Lower lobe of right lung (tissue), 2 donors: ENCODE measurements around the gene ABLIM1. TPM values are rescaled to one million over a fixed set of nuclear protein-coding genes. Genes with fewer than 3 reads are reported as not detected.

Experiments
- ATAC-seq, 2 donors: fragments of 200-7000 bp; cut with Tn5 transposase; one replicate each; pipeline ENCODE4 v1.9.1; 2020 to 2022; ENCODE audit warnings: mild to moderate bottlenecking in 2 of 2, moderate library complexity in 2 of 2
- DNase-seq: peaks from one replicate; pipeline ENCODE4 v3.0.0-alpha.2; 2020
- H3K27ac ChIP-seq: fragments of 200-600 bp; one replicate; pipeline ENCODE4 v1.8.0; 2022
- H3K27me3 ChIP-seq: fragments of 200-600 bp; one replicate; pipeline ENCODE4 v1.8.0; 2022; ENCODE audit warnings: low read depth
- H3K36me3 ChIP-seq: fragments of 200-600 bp; one replicate; pipeline ENCODE4 v1.8.0; 2022; ENCODE audit warnings: mild to moderate bottlenecking
- H3K4me1 ChIP-seq: fragments of 200-600 bp; one replicate; pipeline ENCODE4 v1.8.0; 2022
- H3K4me3 ChIP-seq: fragments of 200-600 bp; one replicate; pipeline ENCODE4 v1.8.0; 2022; ENCODE audit warnings: mild to moderate bottlenecking
- H3K9me3 ChIP-seq: fragments of 200-600 bp; one replicate; pipeline ENCODE4 v1.8.0; 2022
- intact Hi-C: fragments of 100-400 bp; cut with DNase I; formaldehyde crosslinking; loops from one replicate; pipeline ENCODE4 v1.11.0; 2022
- total RNA-seq: library from RNA; stranded (reverse); fragmentation: NEBNext Ultra II Directional; extraction: Animal tissue kit (Norgen Biotek cat#: 25700); gene quantifications from one replicate; pipeline ENCODE4 v1.2.1, GENCODE V29; 2021
- TF ChIP-seq, protein P1 (sequence below): fragments of 200-600 bp; IDR thresholded peaks from one replicate; pipeline ENCODE4 v1.8.0; 2022; ENCODE audit warnings: antibody characterized with exemption, mild to moderate bottlenecking
- donor health status: DM: no; HTN: yes; CAD: no; lungs with severe emphysema.

ABLIM1 gene
- total RNA-seq, 1 donor from 2014 or later: 106 TPM

DNA sequence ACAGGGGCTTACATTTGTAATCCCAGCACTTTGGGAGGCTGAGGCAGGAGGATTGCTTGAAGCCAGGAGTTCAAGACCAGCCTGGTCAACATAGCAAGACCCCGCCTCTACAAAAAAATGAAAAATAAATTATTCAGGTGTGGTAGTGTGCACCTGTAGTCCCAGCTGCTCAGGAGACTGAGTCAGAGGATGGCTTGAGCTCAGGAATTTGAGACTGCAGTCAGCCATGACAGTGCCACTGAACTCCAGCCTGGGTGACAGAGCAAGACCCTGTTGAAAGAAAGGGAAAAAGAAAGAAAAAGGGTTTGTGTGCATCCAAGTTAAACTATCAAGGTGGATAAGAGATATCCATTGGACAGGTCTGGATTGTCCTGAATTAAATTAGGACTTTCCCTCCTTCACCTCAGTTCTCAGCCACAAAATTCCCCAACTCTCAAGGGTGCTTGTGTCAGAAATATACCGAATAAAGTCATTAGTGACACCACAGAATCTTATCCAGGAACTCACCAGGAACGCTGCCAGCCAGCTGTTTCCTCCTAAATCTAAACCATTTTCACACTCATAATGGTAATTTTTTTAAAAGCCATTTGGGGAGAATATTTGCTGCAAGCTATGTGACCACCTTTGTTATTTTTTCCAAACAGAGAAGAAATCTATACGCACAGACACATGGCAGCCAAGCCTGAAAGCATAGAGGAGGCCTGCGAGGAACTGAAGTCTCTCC is 265.8 kb downstream of the ABLIM1 start:
- TF ChIP-seq, protein P1, sequence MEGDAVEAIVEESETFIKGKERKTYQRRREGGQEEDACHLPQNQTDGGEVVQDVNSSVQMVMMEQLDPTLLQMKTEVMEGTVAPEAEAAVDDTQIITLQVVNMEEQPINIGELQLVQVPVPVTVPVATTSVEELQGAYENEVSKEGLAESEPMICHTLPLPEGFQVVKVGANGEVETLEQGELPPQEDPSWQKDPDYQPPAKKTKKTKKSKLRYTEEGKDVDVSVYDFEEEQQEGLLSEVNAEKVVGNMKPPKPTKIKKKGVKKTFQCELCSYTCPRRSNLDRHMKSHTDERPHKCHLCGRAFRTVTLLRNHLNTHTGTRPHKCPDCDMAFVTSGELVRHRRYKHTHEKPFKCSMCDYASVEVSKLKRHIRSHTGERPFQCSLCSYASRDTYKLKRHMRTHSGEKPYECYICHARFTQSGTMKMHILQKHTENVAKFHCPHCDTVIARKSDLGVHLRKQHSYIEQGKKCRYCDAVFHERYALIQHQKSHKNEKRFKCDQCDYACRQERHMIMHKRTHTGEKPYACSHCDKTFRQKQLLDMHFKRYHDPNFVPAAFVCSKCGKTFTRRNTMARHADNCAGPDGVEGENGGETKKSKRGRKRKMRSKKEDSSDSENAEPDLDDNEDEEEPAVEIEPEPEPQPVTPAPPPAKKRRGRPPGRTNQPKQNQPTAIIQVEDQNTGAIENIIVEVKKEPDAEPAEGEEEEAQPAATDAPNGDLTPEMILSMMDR: no peak
- no peaks in the 10 kb centered on the region for H3K36me3 ChIP-seq
- H3K27ac ChIP-seq: no peak overlapping the region
- peaks cover 5% of the 10 kb centered on the region for H3K4me1 ChIP-seq
- H3K9me3 ChIP-seq: no peaks in the 10 kb centered on the region
- ATAC-seq (no peak), DNase-seq (no peak)
- no peak overlapping the region for H3K4me3 ChIP-seq
- intact Hi-C loops: no loop called here
- peaks cover 6% of the 10 kb centered on the region for H3K27me3 ChIP-seq

DNA sequence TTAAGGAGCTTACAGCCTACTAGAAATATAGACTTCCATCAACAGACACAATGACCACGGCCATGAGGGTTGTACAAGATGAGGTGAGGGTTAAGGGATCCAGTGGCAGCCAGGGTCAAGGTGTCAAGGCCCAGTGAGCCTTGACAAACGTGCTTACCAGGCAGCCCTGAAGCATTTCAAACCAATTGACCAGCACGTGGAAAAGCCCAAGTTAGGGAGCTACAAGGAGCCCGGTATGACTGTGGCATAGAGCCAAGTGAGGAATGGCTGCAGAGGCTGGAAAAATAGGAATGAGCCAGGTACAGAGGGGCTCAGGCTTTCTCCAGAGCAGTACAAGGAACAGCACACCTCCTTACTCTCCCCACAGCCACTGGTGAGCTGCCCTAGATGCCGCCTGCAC is 266.5 kb downstream of the ABLIM1 start:
- peaks cover 5% of the 10 kb centered on the region for H3K4me1 ChIP-seq
- DNase-seq (no peak), ATAC-seq (no peak)
- no peaks in the 10 kb centered on the region for H3K36me3 ChIP-seq
- no peaks in the 10 kb centered on the region for H3K9me3 ChIP-seq
- TF ChIP-seq, protein P1: no peak
- no peak overlapping the region for H3K4me3 ChIP-seq
- H3K27ac ChIP-seq: no peak overlapping the region
- intact Hi-C loops: no loop called here
- peaks cover 6% of the 10 kb centered on the region for H3K27me3 ChIP-seq

DNA sequence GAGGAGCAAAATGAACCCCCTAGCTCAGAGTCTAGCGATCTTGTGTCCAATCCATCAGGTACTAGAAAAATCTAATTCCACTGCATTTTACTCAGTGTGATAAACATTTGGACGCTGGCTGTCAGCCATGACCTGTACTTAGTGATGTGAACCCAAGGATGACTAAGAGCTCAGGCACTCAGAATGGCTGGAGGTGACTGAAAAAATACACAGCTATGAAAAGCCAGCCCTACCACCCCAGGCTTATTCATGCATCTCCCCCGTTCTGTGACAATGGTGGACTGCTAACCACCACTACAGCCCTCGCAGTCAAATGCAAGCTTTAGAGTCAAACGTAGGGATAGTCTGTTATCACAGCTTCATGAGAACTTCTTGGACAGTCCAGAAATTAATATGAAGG is 268.6 kb downstream of the ABLIM1 start:
- TF ChIP-seq, protein P1: no peak
- no peaks in the 10 kb centered on the region for H3K9me3 ChIP-seq
- H3K27ac ChIP-seq: no peak overlapping the region
- H3K27me3 ChIP-seq: no peaks in the 10 kb centered on the region
- H3K4me3 ChIP-seq: no peak overlapping the region
- intact Hi-C loops: no loop called here
- no peak for DNase-seq
- H3K4me1 ChIP-seq: peaks cover 5% of the 10 kb centered on the region
- H3K36me3 ChIP-seq: no peaks in the 10 kb centered on the region
- ATAC-seq: peak in 1 of 2 donors; percentile 24

DNA sequence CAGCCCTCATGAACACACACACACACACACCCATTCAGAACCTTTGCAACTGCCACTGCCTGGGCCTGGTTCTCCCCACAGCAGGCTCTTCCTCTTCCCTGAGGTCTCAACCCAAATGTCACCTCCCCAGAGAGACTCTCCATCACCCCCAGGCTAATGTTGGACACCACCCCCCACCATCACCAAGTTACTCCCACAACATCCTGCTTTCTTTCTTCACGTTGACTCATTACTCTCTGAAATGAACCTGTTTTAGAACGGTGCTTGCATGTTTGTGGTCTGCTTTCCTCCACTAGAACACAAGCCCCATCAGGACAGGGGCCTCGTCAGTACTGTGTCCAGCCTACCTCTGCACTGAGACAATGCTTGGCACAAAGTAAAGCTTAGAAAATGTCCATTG is 269.8 kb downstream of the ABLIM1 start:
- Histone ChIP-seq H3K27me3 (no peaks in the 10 kb centered on the region), H3K4me1 (peaks cover 2% of the 10 kb centered on the region), H3K9me3 (no peaks in the 10 kb centered on the region), H3K27ac (no peak overlapping the region), H3K36me3 (no peaks in the 10 kb centered on the region), H3K4me3 (no peak overlapping the region)
- DNase-seq (no peak), ATAC-seq (no peak)
- TF ChIP-seq, protein P1: no peak
- intact Hi-C loops: no loop called here

GRCh38 chr10:114387784-114388183 is 270.3 kb downstream of the ABLIM1 start:
- no peaks in the 10 kb centered on the region for H3K27me3 ChIP-seq
- no peaks in the 10 kb centered on the region for H3K9me3 ChIP-seq
- no peak overlapping the region for H3K4me3 ChIP-seq
- ATAC-seq: no peak
- TF ChIP-seq, protein P1: no peak
- no peaks in the 10 kb centered on the region for H3K36me3 ChIP-seq
- intact Hi-C loops: no loop called here
- H3K4me1 ChIP-seq: no peaks in the 10 kb centered on the region
- no peak overlapping the region for H3K27ac ChIP-seq
- no peak for DNase-seq
